Testis (tissue), 3 donors: Measurements from ENCODE around the gene CTBP2. TPM values are rescaled to one million over a fixed set of nuclear protein-coding genes. Genes with fewer than 3 reads are reported as not detected.
A peak's percentile ranks its signal among the peaks of the same experiment; 100 is the strongest.
"Not testable (repeated sequence)": the region's sequence is repeated elsewhere in the genome, so short reads cannot be mapped to it uniquely, and the experiment has no call there.

Source experiments
- DNase-seq: peaks from one replicate; pipeline ENCODE4 v3.0.0-alpha.2; 2019
- H3K27ac ChIP-seq, 2 donors: fragments of 200-600 bp; sonication (generic); one replicate each; pipeline ENCODE4 v1.5.1; 2019
- H3K27me3 ChIP-seq: fragments of 200-600 bp; sonication (generic); one replicate; pipeline ENCODE4 v1.5.1; 2019
- H3K36me3 ChIP-seq: fragments of 200-600 bp; sonication (generic); one replicate; pipeline ENCODE4 v1.5.1; 2017; ENCODE audit warnings: low read depth; ENCODE audit errors: missing control alignments
- H3K4me1 ChIP-seq: fragments of 200-600 bp; sonication (generic); one replicate; pipeline ENCODE4 v1.5.1; 2019
- H3K4me3 ChIP-seq, 2 donors: fragments of 200-600 bp; sonication (generic); one replicate each; pipeline ENCODE4 v1.5.1; 2017 to 2019
- H3K9me3 ChIP-seq: fragments of 200-600 bp; sonication (generic); one replicate; pipeline ENCODE4 v1.5.1; 2017
- POLR2A ChIP-seq: fragments of 450-650 bp; IDR thresholded peaks from one replicate; pipeline ENCODE4 v1.6.1; 2017; ENCODE audit warnings: antibody characterized with exemption, mild to moderate bottlenecking, moderate library complexity
- WGBS, 2 donors: methylation state at CpG; one replicate each; pipeline ENCODE4 v1.1.5; 2018; 5-methylcytosine and 5-hydroxymethylcytosine counted together
- intact Hi-C: fragments of 100-400 bp; cut with DNase I; formaldehyde crosslinking; loops from one replicate; pipeline ENCODE4 v1.15.1; 2023; ENCODE audit warnings: low total_unique reads
- polyA plus RNA-seq: library from polyadenylated mRNA; stranded (reverse); fragments of 350-450 nt; fragmentation: Illumina TruSeq; extraction: RNeasy Lipid Tissue Mini Kit (QIAGEN cat#74804); gene quantifications from one replicate; pipeline ENCODE4 v1.2.3, GENCODE V29; 2014; ENCODE audit warnings: low read depth, low replicate concordance; ENCODE audit not compliant: insufficient read depth
- total RNA-seq, 2 donors: library from RNA; depleted of rRNA; stranded (reverse); fragments of >200 nt; gene quantifications; one replicate each; pipeline ENCODE4 v1.2.3, GENCODE V29; 2016
- TF ChIP-seq, protein P1 (sequence below), 3 experiments: fragments of 450-650 bp in 2 of 3; fragments of 200-600 bp in 1 of 3; sonication (generic) in 1 of 3; IDR thresholded peaks; one replicate each; pipeline ENCODE4 v1.5.1; 2016 to 2019; ENCODE audit warnings: antibody characterized with exemption in 3 of 3, mild to moderate bottlenecking in 2 of 3, moderate library complexity in 1 of 3

Gene CTBP2
- total and polyA plus RNA-seq, 3 donors from 2014 or later = 44.7 to 79.5 (median 52.4) TPM

DNA sequence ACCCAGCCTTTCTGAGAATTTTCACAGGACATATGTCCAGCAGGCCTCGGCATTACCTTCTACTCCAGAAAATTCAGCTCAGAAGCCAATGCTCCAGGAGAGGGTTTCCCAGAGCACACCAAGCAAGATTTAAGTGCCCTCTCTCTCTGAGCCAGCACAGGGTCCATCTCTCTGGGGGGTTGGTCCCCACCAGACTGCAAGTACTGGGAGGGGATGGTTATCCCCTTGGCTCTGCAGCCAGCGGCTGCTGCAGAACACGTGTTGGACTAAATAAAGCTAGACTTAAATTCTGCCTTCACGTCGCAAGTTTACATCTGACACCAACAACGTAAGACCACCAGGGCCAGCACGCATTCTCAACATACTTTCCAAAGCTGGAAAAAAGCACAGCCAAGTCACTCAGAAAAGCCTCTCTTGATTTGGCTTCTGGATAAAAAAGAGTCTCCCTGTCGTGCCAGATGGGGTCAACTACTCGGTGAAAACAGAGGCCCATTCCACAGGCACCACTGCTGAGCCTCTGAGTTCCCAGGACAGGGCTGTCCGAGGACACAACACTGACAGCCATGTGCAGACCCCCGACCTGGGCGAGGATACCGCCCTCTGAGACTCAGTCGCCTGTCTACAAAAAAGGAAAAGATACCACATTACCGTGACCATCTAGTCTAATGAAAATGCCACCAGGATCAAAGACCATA lies 77.3 kb downstream of the CTBP2 start:
- no peaks in the 10 kb centered on the region for H3K27me3 ChIP-seq
- H3K36me3 ChIP-seq = no peaks in the 10 kb centered on the region
- no peak for DNase-seq
- intact Hi-C loops = no loop called here
- 81 to 82% methylated on average over 8 to 15 of the region's 15 CpGs for WGBS, 2 donors
- no peak overlapping the region for H3K27ac ChIP-seq
- H3K4me3 ChIP-seq = no peak overlapping the region
- TF ChIP-seq, protein P1, sequence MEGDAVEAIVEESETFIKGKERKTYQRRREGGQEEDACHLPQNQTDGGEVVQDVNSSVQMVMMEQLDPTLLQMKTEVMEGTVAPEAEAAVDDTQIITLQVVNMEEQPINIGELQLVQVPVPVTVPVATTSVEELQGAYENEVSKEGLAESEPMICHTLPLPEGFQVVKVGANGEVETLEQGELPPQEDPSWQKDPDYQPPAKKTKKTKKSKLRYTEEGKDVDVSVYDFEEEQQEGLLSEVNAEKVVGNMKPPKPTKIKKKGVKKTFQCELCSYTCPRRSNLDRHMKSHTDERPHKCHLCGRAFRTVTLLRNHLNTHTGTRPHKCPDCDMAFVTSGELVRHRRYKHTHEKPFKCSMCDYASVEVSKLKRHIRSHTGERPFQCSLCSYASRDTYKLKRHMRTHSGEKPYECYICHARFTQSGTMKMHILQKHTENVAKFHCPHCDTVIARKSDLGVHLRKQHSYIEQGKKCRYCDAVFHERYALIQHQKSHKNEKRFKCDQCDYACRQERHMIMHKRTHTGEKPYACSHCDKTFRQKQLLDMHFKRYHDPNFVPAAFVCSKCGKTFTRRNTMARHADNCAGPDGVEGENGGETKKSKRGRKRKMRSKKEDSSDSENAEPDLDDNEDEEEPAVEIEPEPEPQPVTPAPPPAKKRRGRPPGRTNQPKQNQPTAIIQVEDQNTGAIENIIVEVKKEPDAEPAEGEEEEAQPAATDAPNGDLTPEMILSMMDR (IDR thresholded peaks at IDR 0.05) = no peak
- TF ChIP-seq POLR2A = no peak
- peaks cover 32% of the 10 kb centered on the region for H3K4me1 ChIP-seq
- no peaks in the 10 kb centered on the region for H3K9me3 ChIP-seq

DNA sequence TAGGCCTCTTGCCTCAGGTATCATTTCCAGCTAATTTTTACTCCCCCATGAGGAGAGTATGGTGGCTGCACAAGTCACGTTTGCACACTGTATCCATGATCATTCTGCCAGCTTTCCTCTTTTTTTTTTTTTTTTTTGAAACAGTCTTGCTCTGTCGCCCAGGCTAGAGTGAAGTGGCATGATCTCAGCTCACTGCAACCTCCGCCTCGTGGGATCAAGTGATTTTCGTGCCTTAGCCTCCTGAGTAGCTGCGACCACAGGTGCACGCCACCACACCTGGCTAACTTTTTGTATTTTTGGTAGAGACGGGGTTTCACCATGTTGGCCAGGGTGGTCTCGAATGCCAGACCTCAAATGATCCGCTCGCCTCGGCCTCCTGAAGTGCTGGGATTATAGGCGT lies 77.9 kb downstream of the CTBP2 start:
- intact Hi-C loops, H3K27ac ChIP-seq, H3K27me3 ChIP-seq, H3K9me3 ChIP-seq, DNase-seq, H3K36me3 ChIP-seq, H3K4me3 ChIP-seq: not testable (repeated sequence)
- WGBS, 2 donors = 89 to 93% methylated on average over 13 of the region's 13 CpGs
- H3K4me1 ChIP-seq = peaks cover 32% of the 10 kb centered on the region

DNA sequence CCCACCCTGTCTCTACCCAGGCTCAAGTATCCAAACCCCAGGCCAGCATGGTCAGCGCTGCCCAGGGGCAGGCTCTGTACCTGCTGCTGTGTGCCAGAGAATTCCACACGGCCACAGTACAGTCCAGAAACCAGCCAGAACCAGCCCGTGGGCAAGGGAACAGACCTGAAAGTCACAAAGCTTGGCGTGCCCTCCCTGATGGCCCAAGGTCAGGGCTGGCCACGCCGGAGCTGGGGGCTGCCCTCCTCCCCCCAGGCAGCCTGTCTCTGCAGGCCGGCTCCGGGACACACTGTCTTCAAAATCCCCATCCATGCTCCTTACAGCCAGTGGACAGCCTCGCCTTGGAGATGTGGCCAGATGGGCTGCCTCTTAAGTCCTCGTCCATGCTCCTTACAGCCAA lies 78.4 kb downstream of the CTBP2 start:
- peak; percentile 68 for DNase-seq
- TF ChIP-seq, protein P1 (IDR thresholded peaks at IDR 0.05) = no peak
- no peak for TF ChIP-seq POLR2A
- H3K27me3 ChIP-seq = no peaks in the 10 kb centered on the region
- H3K9me3 ChIP-seq = no peaks in the 10 kb centered on the region
- peak overlapping the region in 1 of 2 donors; percentile 32 for H3K27ac ChIP-seq
- peaks cover 32% of the 10 kb centered on the region for H3K4me1 ChIP-seq
- no peak overlapping the region for H3K4me3 ChIP-seq
- intact Hi-C loops = no loop called here
- 42 to 70% methylated on average over 4 to 10 of the region's 10 CpGs for WGBS, 2 donors
- H3K36me3 ChIP-seq = no peaks in the 10 kb centered on the region

GRCh38 chr10:125080984-125081383 lies 79.4 kb downstream of the CTBP2 start:
- 76 to 86% methylated on average over 7 of the region's 7 CpGs for WGBS, 2 donors
- no peaks in the 10 kb centered on the region for H3K9me3 ChIP-seq
- intact Hi-C loops = no loop called here
- no peak overlapping the region for H3K4me3 ChIP-seq
- H3K27me3 ChIP-seq = no peaks in the 10 kb centered on the region
- DNase-seq = no peak
- TF ChIP-seq, protein P1 (IDR thresholded peaks at IDR 0.05) = no peak
- TF ChIP-seq POLR2A = no peak
- peaks cover 32% of the 10 kb centered on the region for H3K4me1 ChIP-seq
- no peaks in the 10 kb centered on the region for H3K36me3 ChIP-seq
- no peak overlapping the region for H3K27ac ChIP-seq

- intact Hi-C loops = no loop called here
- H3K27me3 ChIP-seq = no peaks in the 10 kb centered on the region
- no peak for DNase-seq
- no peaks in the 10 kb centered on the region for H3K36me3 ChIP-seq
- peaks cover 31% of the 10 kb centered on the region for H3K4me1 ChIP-seq
- no peaks in the 10 kb centered on the region for H3K9me3 ChIP-seq
- 78 to 96% methylated on average over 7 of the region's 7 CpGs for WGBS, 2 donors
- H3K27ac ChIP-seq = no peak overlapping the region
- TF ChIP-seq, protein P1 (IDR thresholded peaks at IDR 0.05) = no peak
- TF ChIP-seq POLR2A = no peak
- H3K4me3 ChIP-seq = no peak overlapping the region
Measured at GRCh38 chr10:125080296-125080695, 80.1 kb downstream of the CTBP2 start.
